Naive thymus-derived CD8-positive, alpha-beta T cell (primary cell): ENCODE data around the gene GNL1. TPM values are rescaled to one million over a fixed set of nuclear protein-coding genes. Genes with fewer than 3 reads are reported as not detected.
"Not testable (repeated sequence)": the region's sequence is repeated elsewhere in the genome, so short reads cannot be mapped to it uniquely, and the experiment has no call there.

Experiments
- ATAC-seq, 2 donors: fragments of 150-1000 bp; cut with Tn5 transposase in 1 of 2; sonication (Bioruptor Pico), chemical (Tn5 transposase) in 1 of 2; 1 replicate in 1 of 2; 2 replicates in 1 of 2; pipeline ENCODE4 v1.10.0; 2021; ENCODE audit warnings: mild to moderate bottlenecking in 2 of 2, moderate library complexity in 2 of 2
- POLR2A ChIA-PET: fragments of 350-600 bp; sonication (Branson Sonifier 250); formaldehyde crosslinking; loops from one replicate; lab custom pipeline; 2021; ENCODE audit warnings: antibody characterized with exemption; lab: Charles Lee
- DNase-seq, 10 donors: peaks; one replicate each; pipeline versions ENCODE4 v3.0.0 to v3.0.0-alpha.2; 2020 to 2022
- H3K27ac Mint-ChIP-seq, 10 donors: one replicate each; pipeline ENCODE4 v1.8.0; 2020 to 2022; ENCODE audit warnings: mild to moderate bottlenecking in 10 of 10, mixed read lengths in 10 of 10, moderate library complexity in 4 of 10, inconsistent platforms in 1 of 10
- H3K27me3 Mint-ChIP-seq, 5 donors: one replicate each; pipeline ENCODE4 v1.8.0; 2021 to 2022; ENCODE audit warnings: mixed read lengths in 5 of 5
- H3K36me3 Mint-ChIP-seq, 3 donors: one replicate each; pipeline ENCODE4 v1.8.0; 2020 to 2022; ENCODE audit warnings: mixed read lengths in 3 of 3, mild to moderate bottlenecking in 2 of 3, inconsistent platforms in 1 of 3
- H3K4me1 Mint-ChIP-seq, 4 donors: one replicate each; pipeline ENCODE4 v1.8.0; 2021 to 2022; ENCODE audit warnings: mixed read lengths in 4 of 4
- H3K4me3 Mint-ChIP-seq, 10 donors: one replicate each; pipeline ENCODE4 v1.8.0; 2020 to 2022; ENCODE audit warnings: mild to moderate bottlenecking in 10 of 10, mixed read lengths in 10 of 10, moderate library complexity in 6 of 10, inconsistent platforms in 1 of 10
- H3K9me3 Mint-ChIP-seq, 9 donors: one replicate each; pipeline ENCODE4 v1.8.0; 2020 to 2022; ENCODE audit warnings: mixed read lengths in 9 of 9, mild to moderate bottlenecking in 3 of 9, inconsistent platforms in 1 of 9, moderate library complexity in 1 of 9
- polyA plus RNA-seq, 3 donors: library from polyadenylated mRNA; unstranded; fragments of 300-500 nt; fragmentation: Illumina TruSeq; gene quantifications; one replicate each; pipeline ENCODE4 v1.2.3, GENCODE V29; 2021
- total RNA-seq, 8 experiments: library from RNA in 2 of 8; stranded (reverse) in 2 of 8; gene quantifications; one replicate each; pipeline ENCODE4 v1.2.3 and lab custom pipeline; 2021 to 2026

The GNL1 gene
- total and polyA plus RNA-seq, 5 experiments from 2014 or later: 24.7 to 80.7 (median 34.1) TPM

DNA sequence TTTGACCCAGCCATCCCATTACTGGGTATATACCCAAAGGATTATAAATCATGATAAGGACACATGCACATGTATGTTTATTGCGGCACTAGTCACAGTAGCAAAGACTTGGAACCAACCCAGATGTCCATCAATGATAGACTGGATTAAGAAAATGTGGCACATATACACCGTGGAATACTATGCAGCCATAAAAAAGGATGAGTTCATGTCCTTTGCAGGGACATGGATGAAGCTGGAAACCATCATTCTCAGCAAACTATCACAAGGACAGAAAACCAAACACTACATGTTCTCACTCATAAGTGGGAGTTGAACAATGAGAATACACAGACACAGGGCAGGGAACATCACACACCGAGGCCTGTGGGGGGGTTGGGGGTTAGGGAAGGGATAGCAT lies 29.8 kb downstream of the GNL1 start:
- H3K27me3 Mint-ChIP-seq, DNase-seq, H3K4me3 Mint-ChIP-seq, ATAC-seq: not testable (repeated sequence)
- Mint-ChIP-seq H3K9me3 (peaks cover 4 to 39% (median 33%) of the 10 kb centered on the region in 9 donors), H3K36me3 (peaks cover 0 to 31% (median 29%) of the 10 kb centered on the region in 3 donors), H3K27ac (peak overlapping the region in 2 of 10 donors; percentile 19 to 39), H3K4me1 (peaks cover 10 to 70% (median 22%) of the 10 kb centered on the region in 4 donors)
- POLR2A ChIA-PET: interaction anchor here (1.0 to 10.5 kb wide), 4 partner anchors 8 to 33 kb away, joined by 3 to 213 read pairs (median 4); partner anchors contain the start of gene HLA-E

DNA sequence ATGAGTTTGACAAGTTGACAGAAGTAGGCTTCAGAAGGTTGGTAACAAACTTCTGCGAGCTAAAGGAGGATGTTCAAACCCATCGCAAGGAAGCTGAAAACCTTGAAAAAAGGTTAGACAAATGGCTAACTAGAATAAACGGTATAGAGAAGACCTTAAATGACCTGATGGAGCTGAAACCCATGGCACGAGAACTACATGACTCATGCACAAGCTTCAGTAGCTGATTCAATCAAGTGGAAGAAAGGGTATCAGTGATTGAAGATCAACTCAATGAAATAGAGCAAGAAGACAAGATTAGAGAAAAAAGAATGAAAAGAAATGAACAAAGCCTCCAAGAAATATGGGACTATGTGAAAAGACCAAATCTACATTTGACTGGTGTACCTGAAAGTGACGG lies 34.3 kb downstream of the GNL1 start:
- not testable (repeated sequence) for ATAC-seq, H3K27me3 Mint-ChIP-seq, DNase-seq
- POLR2A ChIA-PET: interaction anchor here (0.8 to 7.9 kb wide), 4 partner anchors 9 to 196 kb away, joined by 3 to 210 read pairs (median 5); no protein-coding TSS in a partner anchor
- H3K27ac Mint-ChIP-seq: peak overlapping the region in 3 of 10 donors; percentile 15 to 80 (median 37)
- peaks cover 10 to 65% (median 24%) of the 10 kb centered on the region in 4 donors for H3K4me1 Mint-ChIP-seq
- H3K4me3 Mint-ChIP-seq: peak overlapping the region in 1 of 10 donors; percentile 48
- peaks cover 0 to 46% (median 39%) of the 10 kb centered on the region in 3 donors for H3K36me3 Mint-ChIP-seq
- H3K9me3 Mint-ChIP-seq: peaks cover 8 to 66% (median 33%) of the 10 kb centered on the region in 9 donors

GRCh38 chr6:30521082-30521481 lies 35.2 kb downstream of the GNL1 start:
- DNase-seq, ATAC-seq, H3K4me3 Mint-ChIP-seq, H3K27me3 Mint-ChIP-seq: not testable (repeated sequence)
- POLR2A ChIA-PET: interaction anchor here (1.2 to 7.9 kb wide), 2 partner anchors 21 to 27 kb away, joined by 3 to 210 read pairs; no protein-coding TSS in a partner anchor
- Mint-ChIP-seq H3K4me1 (peaks cover 12 to 72% (median 30%) of the 10 kb centered on the region in 4 donors), H3K27ac (peak overlapping the region in 2 of 10 donors; percentile 29 to 48), H3K9me3 (peaks cover 8 to 68% (median 33%) of the 10 kb centered on the region in 9 donors), H3K36me3 (peaks cover 0 to 46% (median 39%) of the 10 kb centered on the region in 3 donors)

DNA sequence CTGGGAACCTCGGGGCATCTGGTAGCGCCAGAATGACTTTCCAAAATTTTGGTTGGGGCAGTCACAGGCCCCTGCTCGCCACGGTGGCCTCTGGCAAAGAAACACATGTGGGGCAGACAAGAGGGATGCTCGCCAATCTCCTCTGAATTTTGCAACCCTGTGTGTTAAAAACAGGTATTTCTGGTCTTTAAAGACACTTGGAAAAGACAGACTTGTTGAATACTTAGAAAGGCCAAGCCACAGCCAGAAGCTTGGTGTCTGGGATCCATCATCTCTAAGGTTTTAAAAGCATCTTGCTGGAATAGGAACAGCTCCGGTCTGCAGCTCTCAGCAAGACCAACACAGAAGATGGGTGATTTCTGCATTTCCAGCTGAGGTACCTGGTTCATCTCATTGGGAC lies 35.8 kb downstream of the GNL1 start:
- Mint-ChIP-seq H3K9me3 (peaks cover 8 to 68% (median 33%) of the 10 kb centered on the region in 9 donors), H3K4me1 (peaks cover 15 to 71% (median 35%) of the 10 kb centered on the region in 4 donors), H3K27me3 (no peaks in the 10 kb centered on the region), H3K27ac (peak overlapping the region in 4 of 10 donors; percentile 10 to 48 (median 29)), H3K4me3 (peak overlapping the region in 2 of 10 donors; percentile 9 to 34), H3K36me3 (peaks cover 0 to 46% (median 39%) of the 10 kb centered on the region in 3 donors)
- ATAC-seq (no peak), DNase-seq (no peak)
- POLR2A ChIA-PET: interaction anchor here (7.9 kb wide), 1 partner anchor 27 kb away, joined by 210 read pairs; no protein-coding TSS in a partner anchor

DNA sequence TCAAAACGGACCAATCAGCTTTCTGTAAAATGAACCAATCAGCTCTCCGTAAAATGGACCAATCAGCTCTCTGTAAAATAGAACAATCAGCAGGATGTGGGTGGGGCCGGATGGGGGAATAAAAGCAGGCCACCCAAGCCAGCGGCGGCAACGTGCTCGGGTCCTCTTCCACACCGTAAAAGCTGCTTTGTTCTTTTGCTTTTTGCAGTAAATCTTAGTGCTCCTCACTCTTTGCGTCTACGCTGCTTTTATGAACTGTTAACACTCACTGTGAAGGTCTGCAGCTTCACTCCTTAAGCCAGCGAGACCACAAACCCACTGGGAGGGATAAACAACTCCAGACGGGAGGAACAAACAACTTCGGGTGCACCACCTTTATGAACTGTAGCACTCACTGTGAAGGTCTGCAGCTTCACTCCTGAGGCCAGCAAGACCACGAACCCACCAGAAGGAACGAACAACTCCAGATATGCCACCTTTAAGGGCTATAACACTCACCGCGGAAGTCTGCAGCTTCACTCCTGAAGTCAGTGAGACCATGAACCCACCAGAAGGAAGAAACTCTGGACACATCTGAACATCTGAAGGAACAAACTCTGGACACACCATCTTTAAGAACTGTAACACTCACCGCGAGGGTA lies 37.7 kb downstream of the GNL1 start:
- Mint-ChIP-seq H3K4me1 (peaks cover 17 to 71% (median 51%) of the 10 kb centered on the region in 4 donors), H3K4me3 (peak overlapping the region; percentile 16 to 80 (median 65)), H3K36me3 (peaks cover 0 to 33% (median 32%) of the 10 kb centered on the region in 3 donors), H3K9me3 (peaks cover 8 to 50% (median 21%) of the 10 kb centered on the region in 9 donors), H3K27ac (peak overlapping the region; percentile 67 to 96 (median 93))
- peak in 6 of 10 donors; percentile 36 to 84 (median 65) for DNase-seq
- POLR2A ChIA-PET: interaction anchor here (0.6 to 11.7 kb wide), 14 partner anchors 8 to 110 kb away, joined by 3 to 210 read pairs (median 11); partner anchors contain the start of genes GNL1 and PRR3
- H3K27me3 Mint-ChIP-seq, ATAC-seq: not testable (repeated sequence)

DNA sequence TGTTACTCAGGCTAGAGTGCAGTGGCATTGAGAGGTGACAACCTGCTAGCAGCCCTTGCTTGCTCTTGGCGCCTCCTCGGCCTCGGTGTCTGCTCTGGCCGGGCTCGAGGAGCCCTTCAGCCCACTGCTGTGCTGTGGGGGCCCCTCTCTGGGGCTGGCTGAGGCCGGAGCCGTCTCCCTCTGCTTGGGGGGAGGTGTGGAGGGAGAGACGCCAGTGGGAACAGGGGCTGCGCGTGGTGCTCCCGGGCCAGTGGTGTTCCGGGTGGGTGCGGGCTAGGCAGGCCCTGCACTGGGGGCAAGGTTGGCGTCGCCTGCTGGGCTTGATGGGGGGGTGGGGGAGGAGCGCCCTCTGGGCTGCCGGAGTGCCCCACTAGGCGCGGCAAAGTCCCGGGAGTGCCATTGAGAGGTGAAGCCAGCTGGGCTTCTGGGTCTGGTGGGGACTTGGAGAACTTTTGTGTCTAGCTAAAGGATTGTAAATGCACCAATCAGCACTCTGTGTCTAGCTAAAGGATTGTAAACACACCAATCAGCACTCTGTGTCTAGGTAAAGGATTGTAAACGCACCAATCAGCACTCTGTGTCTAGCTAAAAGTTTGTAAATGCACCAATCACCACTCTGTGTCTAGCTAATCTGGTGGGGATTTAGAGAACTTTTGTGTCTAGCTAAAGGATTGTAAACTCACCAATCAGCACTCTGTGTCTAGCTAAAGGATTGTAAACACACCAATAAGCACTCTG lies 38.4 kb downstream of the GNL1 start:
- not testable (repeated sequence) for ATAC-seq, DNase-seq, H3K27me3 Mint-ChIP-seq
- H3K27ac Mint-ChIP-seq: peak overlapping the region; percentile 67 to 100 (median 93)
- H3K4me1 Mint-ChIP-seq: peaks cover 17 to 70% (median 53%) of the 10 kb centered on the region in 4 donors
- H3K36me3 Mint-ChIP-seq: peaks cover 0 to 27% (median 25%) of the 10 kb centered on the region in 3 donors
- POLR2A ChIA-PET: interaction anchor here (0.7 to 11.7 kb wide), 18 partner anchors 9 to 97 kb away, joined by 3 to 210 read pairs (median 6); partner anchors contain the start of genes GNL1 and PRR3
- H3K9me3 Mint-ChIP-seq: peaks cover 6 to 44% (median 14%) of the 10 kb centered on the region in 9 donors
- peak overlapping the region in 9 of 10 donors; percentile 50 to 80 (median 70) for H3K4me3 Mint-ChIP-seq

DNA sequence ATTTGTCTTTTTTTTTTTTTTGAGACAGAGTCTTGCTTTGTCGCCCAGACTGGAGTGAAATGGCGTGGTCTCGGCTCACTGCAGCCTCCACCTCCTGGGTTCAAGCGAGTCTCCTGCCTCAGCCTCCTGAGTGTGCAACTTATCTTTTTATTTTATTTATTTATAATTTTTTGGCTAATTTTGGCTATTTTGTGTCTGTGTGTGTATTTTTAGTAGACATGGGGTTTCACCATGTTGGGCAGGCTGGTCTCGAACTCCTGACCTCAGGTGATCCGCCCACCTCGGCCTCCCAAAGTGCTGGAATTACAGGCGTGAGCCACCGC lies 39.6 kb downstream of the GNL1 start:
- DNase-seq, ATAC-seq, H3K27me3 Mint-ChIP-seq: not testable (repeated sequence)
- POLR2A ChIA-PET: interaction anchor here (0.6 to 11.7 kb wide), 23 partner anchors 8 to 272 kb away, joined by 3 to 210 read pairs (median 6); partner anchors contain the start of genes GNL1 and PRR3
- Mint-ChIP-seq H3K9me3 (peaks cover 0 to 33% (median 4%) of the 10 kb centered on the region in 9 donors), H3K4me3 (peak overlapping the region; percentile 70 to 94 (median 90)), H3K27ac (peak overlapping the region; percentile 96 to 100 (median 99)), H3K36me3 (peaks cover 0 to 18% (median 13%) of the 10 kb centered on the region in 3 donors), H3K4me1 (peaks cover 14 to 74% (median 60%) of the 10 kb centered on the region in 4 donors)

GRCh38 chr6:30515944-30516753 lies 40.1 kb downstream of the GNL1 start:
- peak overlapping the region; percentile 96 to 100 (median 99) for H3K27ac Mint-ChIP-seq
- DNase-seq: peak; percentile 71 to 97 (median 91)
- POLR2A ChIA-PET: interaction anchor here (0.6 to 11.7 kb wide), 23 partner anchors 7 to 272 kb away, joined by 3 to 210 read pairs (median 7); partner anchors contain the start of genes GNL1 and PRR3
- peak overlapping the region; percentile 70 to 94 (median 90) for H3K4me3 Mint-ChIP-seq
- peaks cover 0 to 33% (median 4%) of the 10 kb centered on the region in 9 donors for H3K9me3 Mint-ChIP-seq
- peak; percentile 84 to 85 for ATAC-seq
- H3K4me1 Mint-ChIP-seq: peaks cover 18 to 80% (median 65%) of the 10 kb centered on the region in 4 donors
- H3K36me3 Mint-ChIP-seq: peaks cover 0 to 15% (median 10%) of the 10 kb centered on the region in 3 donors
- no peaks in the 10 kb centered on the region for H3K27me3 Mint-ChIP-seq

DNA sequence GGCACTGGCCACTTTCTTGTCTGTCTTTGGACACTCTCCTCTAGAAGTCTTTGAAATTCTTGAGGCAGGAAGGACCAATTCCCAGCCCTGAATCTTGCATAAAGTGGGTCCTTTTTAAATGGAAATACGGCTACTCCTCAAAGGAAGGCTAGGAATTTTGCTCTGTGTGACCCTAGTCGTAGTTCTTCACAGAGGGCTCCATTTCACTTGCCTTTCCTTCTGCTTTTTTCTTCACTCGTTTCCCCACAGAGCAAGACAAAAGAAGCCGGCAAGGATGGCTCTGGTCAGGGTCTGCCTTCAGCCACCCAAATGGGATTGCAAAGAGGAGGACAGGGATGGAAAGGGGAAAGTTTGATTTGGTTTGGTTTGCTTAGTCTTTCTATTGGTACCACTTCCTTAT lies 41.2 kb downstream of the GNL1 start:
- DNase-seq (no peak), ATAC-seq (no peak)
- Mint-ChIP-seq H3K27ac (peak overlapping the region; percentile 96 to 100 (median 99)), H3K27me3 (no peaks in the 10 kb centered on the region), H3K36me3 (peaks cover 0 to 10% (median 10%) of the 10 kb centered on the region in 3 donors), H3K4me3 (peak overlapping the region; percentile 70 to 92 (median 88)), H3K9me3 (peaks cover 0 to 25% (median 4%) of the 10 kb centered on the region in 9 donors), H3K4me1 (peaks cover 20 to 83% (median 71%) of the 10 kb centered on the region in 4 donors)
- POLR2A ChIA-PET: interaction anchor here (4.0 to 16.3 kb wide), 4 partner anchors 12 to 23 kb away, joined by 31 to 540 read pairs (median 176); partner anchors contain the start of gene HLA-E

DNA sequence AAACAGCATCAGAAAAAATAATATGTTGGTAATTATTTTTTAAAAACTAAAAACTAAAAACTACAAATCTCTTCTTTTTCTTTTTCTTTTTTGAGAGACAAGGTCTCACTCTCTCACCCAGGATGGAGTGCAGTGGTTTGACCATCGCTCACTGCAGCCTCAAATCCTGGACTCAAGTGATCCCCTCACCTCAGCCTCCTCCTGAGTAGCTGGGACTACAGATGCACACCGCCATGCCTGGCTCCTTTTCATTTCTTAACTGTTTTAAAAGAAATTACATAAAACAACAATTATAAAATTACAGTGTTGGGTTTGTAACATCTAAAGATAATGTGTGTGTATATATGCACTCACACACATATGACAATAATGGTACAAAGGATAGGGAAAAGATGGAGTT lies 42.8 kb downstream of the GNL1 start:
- peaks cover 0 to 4% (median 3%) of the 10 kb centered on the region in 3 donors for H3K36me3 Mint-ChIP-seq
- H3K27ac Mint-ChIP-seq: peak overlapping the region in 5 of 10 donors; percentile 46 to 96 (median 60)
- POLR2A ChIA-PET: interaction anchor here (1.8 to 16.3 kb wide), 4 partner anchors 9 to 21 kb away, joined by 6 to 540 read pairs (median 92); partner anchors contain the start of gene HLA-E
- ATAC-seq (no peak), DNase-seq (no peak)
- H3K4me1 Mint-ChIP-seq: peaks cover 22 to 84% (median 77%) of the 10 kb centered on the region in 4 donors
- H3K4me3 Mint-ChIP-seq: no peak overlapping the region
- H3K27me3 Mint-ChIP-seq: peaks cover 0 to 2% (median 0%) of the 10 kb centered on the region in 5 donors
- H3K9me3 Mint-ChIP-seq: peaks cover 0 to 10% (median 2%) of the 10 kb centered on the region in 9 donors

GRCh38 chr6:30511169-30511546 lies 45.1 kb downstream of the GNL1 start:
- DNase-seq (no peak), ATAC-seq (no peak)
- peak overlapping the region; percentile 35 to 93 (median 87) for H3K27ac Mint-ChIP-seq
- peaks cover 0 to 3% (median 0%) of the 10 kb centered on the region in 9 donors for H3K9me3 Mint-ChIP-seq
- H3K27me3 Mint-ChIP-seq: peaks cover 0 to 2% (median 0%) of the 10 kb centered on the region in 5 donors
- H3K36me3 Mint-ChIP-seq: no peaks in the 10 kb centered on the region
- POLR2A ChIA-PET: interaction anchor here (1.0 to 16.3 kb wide), 5 partner anchors 8 to 31 kb away, joined by 4 to 540 read pairs (median 43); partner anchors contain the start of gene HLA-E
- peak overlapping the region; percentile 41 to 75 (median 62) for H3K4me3 Mint-ChIP-seq
- peaks cover 29 to 89% (median 78%) of the 10 kb centered on the region in 4 donors for H3K4me1 Mint-ChIP-seq
